Stimulated activated CD8-positive, alpha-beta memory T cell treated with anti-CD3 and anti-CD28 coated beads, Interleukin-15, amount 100 ng/mL, for 1 hour (primary cell): ENCODE results near the gene GRIA3.

ENCODE experiments used
- DNase-seq: peaks from one replicate; pipeline ENCODE4 v3.0.0-alpha.2; 2020; ENCODE audit warnings: low read depth

GRIA3 gene

DNA sequence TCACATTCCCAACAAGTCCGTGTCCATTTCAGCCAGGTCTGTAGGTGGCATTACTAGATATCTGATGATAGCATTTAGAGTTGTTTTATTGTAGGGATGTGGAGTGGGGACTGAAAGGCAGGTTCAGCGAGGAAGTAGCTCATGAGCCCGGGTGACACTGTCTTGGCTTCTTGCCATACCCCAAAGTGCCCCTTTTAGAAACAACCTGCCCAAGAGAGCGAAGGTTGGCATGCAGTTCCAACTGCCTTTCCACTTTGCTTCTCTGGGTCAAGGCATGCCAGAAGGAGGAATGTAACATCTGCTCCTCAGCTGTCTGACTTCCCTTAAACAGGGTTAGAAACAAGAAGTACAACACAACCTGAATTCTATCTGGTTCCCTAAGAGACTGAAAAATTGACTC is 9.0 kb downstream of the GRIA3 start:
- no peak for DNase-seq

DNA sequence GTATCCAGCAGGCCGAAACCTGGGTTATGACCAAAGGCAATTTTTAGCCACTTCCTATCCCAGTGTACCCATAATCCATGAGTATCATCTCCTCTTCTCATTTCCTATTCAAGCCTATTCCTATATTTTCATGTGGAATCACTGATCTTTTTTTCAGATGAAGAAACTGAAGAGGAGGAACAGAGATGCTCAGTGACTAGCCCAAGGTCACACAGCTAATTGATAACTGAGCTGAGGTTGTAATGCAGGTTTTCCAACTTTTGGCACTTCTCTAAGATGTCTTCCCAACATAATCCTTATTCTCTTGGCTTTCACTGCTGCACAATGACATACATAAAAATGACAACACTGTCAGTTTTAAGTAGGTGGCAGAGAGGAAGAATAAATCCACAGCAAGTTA is 15.3 kb downstream of the GRIA3 start:
- no peak for DNase-seq

DNA sequence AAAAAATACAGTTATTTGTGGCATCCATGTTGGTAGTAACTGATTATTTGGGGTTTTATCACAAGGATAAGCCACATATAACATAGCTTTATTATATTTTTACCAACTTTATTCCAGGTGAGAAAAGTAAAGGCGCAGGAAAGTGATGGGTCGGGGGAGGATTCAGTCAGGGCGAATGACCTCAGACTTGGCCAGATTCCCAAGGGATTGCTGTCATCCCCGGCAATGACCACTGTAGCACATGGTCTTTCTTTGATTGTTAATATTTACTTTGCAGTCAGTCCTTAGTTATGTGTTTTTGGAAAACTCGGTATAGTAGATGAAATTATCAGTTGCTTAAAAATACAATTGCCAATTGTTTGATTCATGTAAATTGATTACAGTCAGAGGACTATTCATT is 17.6 kb downstream of the GRIA3 start:
- no peak for DNase-seq

DNA sequence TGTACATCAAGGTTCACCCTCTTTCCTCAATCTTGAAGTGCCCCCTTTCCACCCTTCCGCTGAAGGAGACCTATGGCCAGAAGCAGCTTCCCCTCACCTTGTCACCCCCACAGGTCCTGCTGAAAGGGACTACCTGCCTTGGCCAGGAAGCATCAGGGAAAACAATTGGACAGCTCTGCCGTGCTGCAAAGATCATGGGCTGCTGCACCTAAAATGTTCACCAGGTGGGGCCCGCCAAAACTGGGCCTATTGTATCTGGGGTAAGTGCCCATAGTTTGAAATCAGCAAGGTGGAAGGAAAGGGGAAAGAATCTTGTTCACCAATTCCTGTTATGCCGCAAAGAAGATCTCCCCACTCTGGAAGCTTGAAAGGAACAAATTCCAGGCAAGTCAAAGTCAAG is 18.4 kb downstream of the GRIA3 start:
- DNase-seq = no peak

DNA sequence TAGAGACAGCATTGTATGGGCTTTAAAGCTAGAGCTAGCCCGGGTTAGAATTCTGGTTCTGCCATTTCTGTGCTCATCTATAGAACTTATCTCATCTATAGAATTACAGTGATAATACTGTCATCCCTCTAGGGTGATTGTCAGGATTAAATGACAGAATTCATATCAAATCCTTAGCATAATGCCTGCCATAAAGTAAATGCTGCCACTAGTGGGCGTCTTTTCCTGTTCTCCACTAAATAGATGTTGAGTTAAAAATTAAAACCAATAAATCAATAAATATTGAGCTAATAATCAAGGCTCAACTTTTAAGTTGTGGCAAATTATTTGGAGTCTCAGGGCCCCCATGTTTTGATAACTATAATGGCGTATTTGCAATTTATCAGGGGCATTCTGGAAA is 19.7 kb downstream of the GRIA3 start:
- DNase-seq = no peak

DNA sequence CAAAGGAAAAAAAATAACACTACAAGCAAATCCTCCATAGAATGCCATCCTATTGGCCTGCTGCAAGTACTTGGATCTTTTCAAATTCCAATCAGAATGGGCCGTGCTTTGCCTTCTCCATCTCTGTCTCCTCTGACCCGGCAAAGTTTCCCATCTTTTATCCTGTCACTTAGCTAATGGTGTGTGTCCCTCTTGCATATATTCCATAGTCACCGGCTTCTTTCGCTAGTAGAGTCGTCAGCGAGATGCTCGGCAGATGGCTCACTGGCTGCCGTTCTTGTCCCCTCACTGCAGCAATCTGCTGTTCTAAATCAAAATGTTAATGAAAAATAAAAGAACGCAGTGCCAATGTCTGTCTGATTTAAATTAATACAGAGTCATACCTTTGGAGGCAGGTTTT is 22.1 kb downstream of the GRIA3 start:
- no peak for DNase-seq

DNA sequence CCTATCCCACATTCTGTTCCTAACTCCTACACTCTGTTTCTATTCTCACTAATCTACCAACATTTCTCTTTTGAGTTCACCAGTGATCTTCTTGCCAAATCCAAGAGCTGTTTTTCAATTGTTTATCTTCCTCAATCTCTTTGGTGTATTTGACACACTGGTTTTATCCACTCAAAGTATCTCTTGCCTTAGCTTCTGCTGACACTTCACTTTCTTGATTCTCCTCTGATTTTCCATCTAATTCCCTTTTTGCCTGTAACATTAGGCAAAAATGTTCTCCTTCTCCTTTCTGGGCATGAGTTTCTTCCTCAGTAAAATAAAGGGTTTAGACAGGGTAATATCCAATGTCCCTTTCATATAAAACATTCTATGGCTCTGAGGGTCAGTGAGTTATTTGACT is 26.2 kb downstream of the GRIA3 start:
- DNase-seq = no peak

DNA sequence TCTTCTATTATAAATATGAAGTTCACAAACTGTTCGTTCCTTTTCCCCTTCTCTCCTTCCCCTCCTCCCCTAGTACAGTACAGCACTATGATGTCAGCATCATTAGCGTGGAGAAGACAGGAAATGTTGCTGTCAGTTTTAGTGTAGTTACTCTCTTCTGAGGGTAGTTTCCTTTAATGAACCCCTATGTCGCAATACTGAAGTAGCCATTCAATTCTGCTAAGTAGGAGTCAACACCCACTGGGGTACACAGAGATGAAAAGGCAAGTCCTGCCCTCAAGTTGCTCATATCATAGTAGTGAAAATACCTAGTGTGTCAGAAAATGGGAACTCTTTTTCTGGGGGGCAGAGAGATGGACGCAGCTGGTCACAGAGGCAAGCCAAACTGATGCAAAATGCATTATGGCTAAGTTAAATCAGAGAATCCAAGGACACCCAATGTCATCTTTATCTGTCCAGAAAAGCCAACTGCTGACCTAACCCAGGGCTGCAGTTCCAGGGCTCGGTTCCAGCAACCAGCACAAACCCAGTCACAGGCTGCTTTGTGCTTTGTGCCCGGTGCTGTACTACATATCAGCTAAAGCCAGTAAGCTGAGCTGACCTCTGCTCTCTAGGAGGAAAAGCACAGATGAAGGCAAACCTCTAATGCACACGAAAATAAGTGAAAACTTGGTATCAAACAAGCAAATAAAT is 31.5 kb downstream of the GRIA3 start:
- DNase-seq = no peak

DNA sequence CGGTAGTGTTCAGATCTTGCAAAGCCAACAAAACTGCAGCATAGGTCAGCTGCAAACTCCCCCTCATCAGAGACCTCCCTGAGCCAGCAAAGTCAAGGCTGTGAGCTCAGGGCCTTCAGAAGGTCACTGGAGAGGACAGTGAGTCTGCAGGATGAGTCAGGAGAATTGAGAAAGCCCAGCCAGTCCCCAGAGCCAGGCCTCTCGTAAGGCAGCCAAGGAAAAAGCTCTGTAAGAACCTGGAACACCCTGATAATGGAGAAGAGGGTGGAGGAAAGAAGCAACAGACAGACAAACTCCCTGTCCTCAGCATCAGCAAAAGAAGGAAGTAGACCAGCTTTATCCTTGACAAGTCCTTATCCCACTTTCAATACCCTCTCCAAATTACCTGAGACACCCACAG is 33.0 kb downstream of the GRIA3 start:
- DNase-seq = no peak

DNA sequence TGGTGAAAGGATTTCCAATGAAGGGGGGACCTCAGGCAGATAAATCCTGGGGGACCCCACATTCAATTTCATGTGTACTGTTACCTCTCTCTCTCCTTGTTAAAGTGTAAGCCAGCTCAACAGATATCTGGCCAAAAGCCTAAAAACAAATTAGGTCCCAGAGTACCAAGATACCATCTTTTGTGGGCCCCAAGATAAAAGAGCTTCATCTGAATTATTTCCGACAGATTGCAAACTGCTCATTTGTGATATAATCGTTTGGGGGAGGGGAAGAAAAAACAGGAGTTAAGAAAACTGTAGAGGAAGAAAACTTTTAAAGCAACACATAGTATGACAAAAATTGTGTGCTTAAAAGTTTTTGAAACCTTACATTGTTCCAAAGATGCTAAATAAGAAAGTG is 33.6 kb downstream of the GRIA3 start:
- no peak for DNase-seq

DNA sequence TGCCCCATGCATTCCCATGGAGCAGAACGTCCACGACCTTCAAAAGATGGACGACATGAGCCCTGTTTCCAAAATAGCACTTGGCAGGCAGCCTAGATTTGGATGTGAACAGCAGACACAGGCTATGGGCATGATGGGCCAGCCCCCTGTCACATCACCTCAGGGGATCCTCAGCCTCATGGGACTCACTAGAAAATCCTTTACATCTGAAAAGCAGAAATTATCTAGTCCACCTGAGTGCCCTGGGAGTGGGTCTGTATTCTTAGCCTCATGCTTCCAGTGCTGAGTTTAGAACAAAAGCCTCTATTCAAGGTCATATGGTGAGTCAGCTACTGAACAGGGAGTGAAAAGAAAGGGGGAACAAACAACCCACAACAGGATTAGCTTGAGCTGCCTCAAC is 35.8 kb downstream of the GRIA3 start:
- DNase-seq = no peak

DNA sequence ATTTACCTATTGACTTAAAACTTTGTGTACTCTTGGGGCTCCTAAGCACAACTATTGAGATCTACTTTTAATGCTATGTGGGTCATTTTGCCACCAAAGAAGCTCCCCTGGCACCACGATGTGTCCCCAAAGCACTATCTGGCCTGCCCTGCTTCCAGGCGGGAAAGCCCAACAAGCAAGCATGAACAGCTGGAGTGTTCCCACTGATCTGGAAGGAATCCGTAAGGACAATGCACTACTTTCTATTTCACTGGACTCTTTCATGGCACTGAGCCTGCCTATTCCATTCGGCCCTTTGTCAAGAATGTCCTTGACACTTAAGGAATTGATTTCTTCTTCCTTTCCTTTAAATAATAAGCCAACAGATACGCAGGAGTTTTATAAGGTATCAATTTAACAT is 38.8 kb downstream of the GRIA3 start:
- DNase-seq = no peak

DNA sequence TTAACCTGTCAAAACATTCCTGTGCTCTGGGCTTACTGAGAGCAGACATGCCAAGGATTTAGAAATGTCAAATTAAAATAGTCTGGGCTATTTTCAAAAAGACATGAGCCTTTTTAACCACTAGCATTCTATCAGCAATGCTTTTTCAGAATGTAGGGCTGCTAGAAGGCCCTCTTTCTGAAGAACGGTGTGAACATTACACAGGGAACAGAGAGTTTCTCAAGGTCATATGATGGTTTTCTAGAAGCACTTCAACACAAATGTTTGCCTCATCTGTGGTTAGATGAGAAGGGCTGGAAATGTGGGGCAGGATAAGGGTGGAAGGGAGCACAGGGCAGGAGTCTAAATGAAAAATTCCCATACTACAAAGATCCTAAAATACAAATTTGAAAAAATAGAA is 39.3 kb downstream of the GRIA3 start:
- DNase-seq = no peak

DNA sequence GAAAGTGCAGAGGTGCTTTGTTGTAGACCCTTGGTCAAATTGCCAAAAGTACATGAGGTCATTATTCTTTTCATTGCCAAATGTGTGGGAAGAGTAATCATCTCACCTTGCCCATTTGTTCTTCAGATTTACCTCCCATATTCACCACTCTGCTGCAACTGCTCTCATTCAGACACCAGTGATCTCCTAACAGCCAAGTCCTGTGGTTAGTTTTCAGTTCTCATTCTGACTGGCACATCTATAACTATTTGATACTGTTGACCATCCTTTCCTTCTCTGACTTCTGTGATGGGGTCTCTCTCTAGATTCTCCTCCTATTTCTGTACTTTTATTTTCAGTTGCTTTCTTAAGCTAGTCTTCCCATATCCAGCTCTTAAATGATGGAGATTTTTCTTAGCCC is 39.8 kb downstream of the GRIA3 start:
- no peak for DNase-seq

DNA sequence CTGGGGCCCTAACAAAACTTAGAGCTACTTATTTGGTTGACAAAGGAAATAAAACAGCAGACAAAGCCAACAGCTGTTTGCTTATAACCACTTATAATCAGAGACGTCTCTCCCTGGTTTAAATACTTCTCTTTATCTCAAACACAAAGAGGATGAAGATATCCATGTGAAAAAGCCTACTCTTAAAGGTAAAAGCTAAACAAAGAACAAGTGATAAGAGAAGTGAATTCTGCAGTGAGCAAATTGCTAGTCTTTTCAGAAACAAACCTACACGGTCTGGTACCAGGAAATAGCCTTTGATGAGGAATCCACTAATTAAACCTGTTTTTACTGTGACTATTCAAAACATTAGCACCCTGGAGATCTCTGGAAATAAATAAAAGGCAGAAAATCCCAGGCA is 46.7 kb downstream of the GRIA3 start:
- no peak for DNase-seq

DNA sequence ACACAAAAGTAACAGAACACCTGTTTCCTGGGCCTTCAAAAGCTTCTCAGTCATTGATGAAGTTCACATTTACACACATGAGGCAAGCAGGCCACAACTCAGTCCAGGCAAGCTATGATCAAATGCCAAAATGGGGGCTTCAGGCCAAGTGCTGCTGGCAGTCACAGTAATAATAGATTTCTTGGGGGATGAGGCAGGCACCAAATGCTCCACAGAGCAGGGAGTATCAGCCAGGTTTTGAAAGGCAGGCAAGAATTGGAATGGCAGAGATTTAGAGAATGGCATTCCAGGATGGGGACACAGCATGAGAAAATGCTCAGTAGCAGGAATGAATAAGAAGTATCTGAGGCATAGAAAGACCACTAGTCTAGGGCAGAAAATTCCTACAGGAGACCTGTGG is 52.8 kb downstream of the GRIA3 start:
- DNase-seq = no peak

DNA sequence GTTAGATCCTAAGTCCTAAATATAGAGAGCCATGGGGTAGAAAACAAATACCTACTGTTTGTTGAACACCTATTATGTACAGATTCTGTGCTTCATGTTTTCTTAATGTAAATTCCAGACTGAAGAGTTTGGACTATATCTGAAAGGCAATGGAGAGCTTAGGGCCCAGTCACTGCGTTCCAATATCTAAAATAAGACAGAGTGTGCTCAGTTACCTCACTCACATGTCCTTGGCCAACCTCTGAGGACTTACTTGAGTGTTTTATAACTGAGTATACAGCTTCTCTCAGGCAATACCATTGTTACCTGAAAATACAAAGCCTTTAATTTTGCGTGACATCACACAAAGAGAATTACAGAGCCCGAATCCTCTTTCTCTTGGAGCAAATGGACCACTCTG is 53.2 kb downstream of the GRIA3 start:
- no peak for DNase-seq

DNA sequence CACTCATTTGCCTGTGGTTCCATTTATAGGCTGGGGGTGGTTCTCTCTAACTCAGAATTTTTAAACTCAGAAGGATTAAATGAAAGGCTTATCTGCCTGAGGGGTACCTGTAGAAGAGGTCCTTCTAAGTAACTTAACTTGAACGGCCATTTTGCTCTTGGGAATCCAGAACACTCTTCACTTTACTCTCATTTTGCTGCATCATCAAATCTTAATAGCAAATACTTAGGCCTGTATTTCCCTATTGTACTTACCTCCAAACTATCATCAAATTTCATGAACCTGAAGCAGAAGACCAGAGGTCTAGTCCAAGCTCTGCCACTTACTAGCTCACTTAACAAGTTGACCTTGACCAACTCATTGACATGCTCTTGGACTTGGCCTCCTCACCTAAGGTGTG is 70.4 kb downstream of the GRIA3 start:
- DNase-seq = no peak

DNA sequence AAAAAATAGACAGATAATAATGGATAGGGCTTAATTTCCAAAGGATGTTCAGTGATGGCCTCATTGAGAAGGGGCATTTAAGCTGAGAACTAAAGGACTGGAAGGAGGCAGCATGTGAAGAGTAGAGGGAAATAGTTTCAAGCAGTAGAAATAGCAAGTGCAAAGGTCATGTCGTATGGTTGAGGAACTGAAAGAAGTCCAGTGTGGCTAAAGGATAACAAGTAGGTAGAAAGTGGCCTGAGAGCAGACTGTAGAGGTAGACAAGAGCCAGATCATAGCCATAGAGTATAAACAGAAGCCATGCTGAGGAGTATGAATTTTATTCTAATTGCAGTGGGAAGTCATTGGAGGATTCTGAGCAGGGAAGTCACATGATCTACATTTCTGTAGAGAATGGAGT is 72.3 kb downstream of the GRIA3 start:
- DNase-seq = no peak

DNA sequence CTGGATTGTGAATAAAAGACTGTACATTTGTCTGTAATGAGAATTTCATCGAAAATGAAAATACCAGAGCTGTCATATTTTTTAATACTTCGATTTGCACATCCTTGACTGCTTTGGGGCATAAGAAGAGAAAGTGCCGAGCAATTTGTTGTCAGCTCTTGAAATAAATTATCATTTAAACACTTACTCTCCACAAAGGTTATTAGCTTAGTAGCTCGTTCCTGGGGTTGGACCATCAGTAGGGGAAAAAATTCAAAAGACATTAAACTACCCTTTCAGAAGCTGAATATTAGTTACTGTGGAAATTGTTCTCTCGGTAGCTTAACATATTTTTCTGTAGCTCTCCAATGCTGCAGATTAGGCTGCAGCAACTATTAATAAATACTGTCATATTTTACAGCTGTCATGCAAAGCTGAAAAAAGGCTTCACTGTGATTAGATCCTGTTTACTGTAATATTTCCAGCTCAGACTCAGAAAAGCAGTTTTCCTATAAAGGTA is 76.9 kb downstream of the GRIA3 start:
- no peak for DNase-seq

DNA sequence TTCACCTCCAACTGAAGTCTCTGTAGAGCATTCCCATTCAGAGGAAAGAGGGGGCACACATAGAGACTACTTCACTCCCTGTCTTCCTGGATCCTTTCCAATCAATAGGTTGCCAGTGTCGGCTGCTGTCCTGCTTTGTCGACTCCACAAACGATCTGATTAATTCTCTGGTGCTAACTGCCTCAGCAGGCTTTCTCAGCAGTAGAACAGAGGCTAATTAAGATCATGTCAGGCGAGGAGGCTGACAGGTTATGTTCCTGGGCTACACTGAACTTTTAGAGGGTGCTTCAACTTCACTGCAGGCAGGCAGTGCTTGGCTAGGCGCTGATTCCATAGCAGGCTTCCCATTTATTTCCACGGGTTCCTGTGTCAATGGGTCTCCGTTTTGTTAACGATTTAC is 79.2 kb downstream of the GRIA3 start:
- no peak for DNase-seq

DNA sequence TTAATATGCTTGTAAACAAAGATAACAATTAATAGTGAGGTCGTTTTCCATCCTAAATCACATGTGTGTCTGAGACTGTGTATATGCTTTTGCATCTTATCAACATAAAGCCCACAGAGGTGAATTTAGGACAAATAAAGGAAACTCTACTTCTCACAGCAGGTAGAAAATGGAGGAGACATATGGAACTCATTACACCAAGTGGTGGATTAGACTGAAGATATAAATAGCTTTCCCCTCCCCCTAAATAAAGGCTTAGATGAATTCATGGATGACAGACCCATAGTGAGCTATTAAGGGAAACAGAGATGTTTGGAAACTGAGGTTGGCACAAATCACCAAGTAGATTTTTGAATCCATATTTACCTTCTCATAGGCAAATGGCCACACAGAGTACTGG is 79.7 kb downstream of the GRIA3 start:
- DNase-seq = no peak

DNA sequence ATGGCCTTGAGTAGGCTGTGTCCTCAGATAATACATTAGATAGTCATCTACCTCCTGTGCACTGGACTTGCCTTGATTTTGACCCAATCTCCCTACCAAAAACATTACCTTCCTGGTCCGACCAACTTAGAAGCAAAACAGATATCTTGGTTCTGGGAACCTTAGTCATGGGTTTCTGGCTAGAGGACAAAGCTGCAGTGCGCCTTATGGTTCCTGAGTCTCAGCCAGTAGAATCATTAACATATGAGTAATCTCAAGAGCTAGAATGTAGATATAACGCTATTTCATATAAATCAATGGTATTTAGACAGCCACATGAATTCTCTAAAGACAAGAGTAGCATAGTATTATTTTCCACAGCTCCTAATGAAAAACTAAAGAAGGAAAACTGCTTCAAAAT is 83.1 kb downstream of the GRIA3 start:
- no peak for DNase-seq

DNA sequence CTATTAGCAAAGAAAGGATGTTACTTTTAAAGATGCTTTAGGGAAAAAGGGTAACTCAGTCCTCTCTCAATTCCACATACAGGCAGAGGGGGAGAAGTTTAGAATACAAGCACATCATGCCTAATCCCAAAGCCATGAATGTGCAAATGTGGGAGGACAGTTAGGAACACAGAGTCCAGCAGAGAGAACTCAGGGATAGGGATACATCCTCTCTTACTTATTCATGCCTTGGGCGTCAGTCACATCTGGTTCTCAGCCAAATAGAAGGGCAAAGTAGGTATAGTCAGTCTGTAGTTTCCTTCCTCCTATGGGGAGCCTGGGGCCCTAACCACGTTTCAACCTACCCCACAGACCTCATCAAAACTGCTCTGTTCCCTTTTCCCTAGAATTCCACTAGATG is 87.8 kb downstream of the GRIA3 start:
- DNase-seq = no peak

DNA sequence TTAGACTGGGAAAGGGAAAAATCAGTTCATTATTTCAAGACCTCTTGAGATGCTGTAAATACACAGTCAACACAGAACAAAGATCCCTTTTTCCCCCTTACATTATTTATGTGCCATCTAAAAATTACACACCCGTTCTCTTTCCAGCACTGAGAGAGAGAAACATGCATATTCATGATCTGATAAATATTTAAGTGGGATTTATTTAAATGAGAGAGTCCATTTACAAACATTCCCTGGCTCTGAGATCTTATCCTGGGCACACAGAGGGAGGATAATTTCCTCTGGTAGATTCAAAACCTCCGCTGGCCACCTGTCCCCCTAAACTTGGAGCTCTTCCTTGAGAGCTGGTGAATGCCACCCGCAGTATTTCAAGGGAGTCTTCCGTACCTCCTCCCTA is 88.6 kb downstream of the GRIA3 start:
- no peak for DNase-seq
